22Rv1 (cell line): ENCODE measurements around the gene MIAT.
"Not testable (repeated sequence)": the region's sequence is repeated elsewhere in the genome, so short reads cannot be mapped to it uniquely, and the experiment has no call there.

ENCODE experiments used
- H3K27ac ChIP-seq: fragments of 450-650 bp; 2 replicates; pipeline ENCODE4 v1.5.1; 2017
- CTCF ChIP-seq: fragments of 450-650 bp; IDR thresholded peaks from 2 replicates; pipeline ENCODE4 v1.5.1; 2017; ENCODE audit warnings: mild to moderate bottlenecking
- ZFX ChIP-seq: fragments of 450-650 bp; IDR thresholded peaks from 2 replicates; pipeline ENCODE4 v1.6.1; 2017; ENCODE audit warnings: antibody characterized with exemption, borderline replicate concordance

Gene MIAT

GRCh38 chr22:26656891-26657851 lies at the start of gene MIAT:
Gene MIAT (plus strand): TSS chr22:26657588.
- no peak within 1 kb of the TSS for H3K27ac ChIP-seq
- no peak for TF ChIP-seq ZFX
- no peak for TF ChIP-seq CTCF

- no peak overlapping the region for H3K27ac ChIP-seq
- TF ChIP-seq CTCF = no peak
- no peak for TF ChIP-seq ZFX
Measured at GRCh38 chr22:26608129-26608528, 49.3 kb upstream of the MIAT start.

- H3K27ac ChIP-seq = no peak overlapping the region
- TF ChIP-seq CTCF = no peak
- TF ChIP-seq ZFX = no peak
Measured at GRCh38 chr22:26609287-26609686, 48.1 kb upstream of the MIAT start.

- no peak overlapping the region for H3K27ac ChIP-seq
- TF ChIP-seq ZFX = no peak
- TF ChIP-seq CTCF = no peak
Measured at GRCh38 chr22:26610072-26610958, 47.1 kb upstream of the MIAT start.

- H3K27ac ChIP-seq = no peak overlapping the region
- TF ChIP-seq ZFX (no peak), CTCF (no peak)
Measured at GRCh38 chr22:26610996-26611395, 46.4 kb upstream of the MIAT start.

GRCh38 chr22:26612652-26613051 lies 44.7 kb upstream of the MIAT start:
- no peak overlapping the region for H3K27ac ChIP-seq
- TF ChIP-seq ZFX = no peak
- TF ChIP-seq CTCF = no peak

GRCh38 chr22:26613753-26614152 lies 43.6 kb upstream of the MIAT start:
- not testable (repeated sequence) for H3K27ac ChIP-seq
